DOHH2 (cell line): ENCODE data around the gene DCAF4L1.

Source experiments
- EZH2phosphoT487 ChIP-seq: fragments of 200-600 bp; sonication (generic); IDR thresholded peaks from 2 replicates; pipeline ENCODE4 v1.6.1; 2017; ENCODE audit warnings: borderline replicate concordance, mild to moderate bottlenecking, antibody characterized with exemption, low read length, moderate library complexity, mixed read lengths
- TF ChIP-seq, protein P1 (sequence below): fragments of 200-600 bp; sonication (generic); IDR thresholded peaks from one replicate; pipeline ENCODE4 v1.5.1; 2014; ENCODE audit warnings: antibody characterized with exemption, mild to moderate bottlenecking, low read depth, low read length; ENCODE audit not compliant: poor library complexity, severe bottlenecking

DNA sequence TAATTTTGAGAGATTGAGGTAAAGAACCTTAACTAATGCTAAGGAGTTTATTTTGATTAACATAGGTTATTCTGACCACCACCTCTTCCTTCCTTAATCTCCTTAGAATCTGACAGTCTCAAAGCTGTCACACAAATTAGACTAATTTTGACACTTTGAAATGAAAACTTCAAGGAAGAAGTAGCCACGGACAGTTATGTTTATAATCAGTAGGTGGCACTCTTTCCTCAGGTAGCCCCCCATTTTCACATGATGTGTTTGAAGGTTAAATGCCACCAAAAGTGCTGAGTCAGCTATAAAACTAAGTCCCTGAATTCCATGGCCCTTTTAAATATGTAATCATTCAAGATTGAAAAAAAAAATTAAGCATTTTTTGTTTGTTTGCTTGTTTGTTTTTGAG lies 23.9 kb upstream of the DCAF4L1 start:
- TF ChIP-seq, protein P1, sequence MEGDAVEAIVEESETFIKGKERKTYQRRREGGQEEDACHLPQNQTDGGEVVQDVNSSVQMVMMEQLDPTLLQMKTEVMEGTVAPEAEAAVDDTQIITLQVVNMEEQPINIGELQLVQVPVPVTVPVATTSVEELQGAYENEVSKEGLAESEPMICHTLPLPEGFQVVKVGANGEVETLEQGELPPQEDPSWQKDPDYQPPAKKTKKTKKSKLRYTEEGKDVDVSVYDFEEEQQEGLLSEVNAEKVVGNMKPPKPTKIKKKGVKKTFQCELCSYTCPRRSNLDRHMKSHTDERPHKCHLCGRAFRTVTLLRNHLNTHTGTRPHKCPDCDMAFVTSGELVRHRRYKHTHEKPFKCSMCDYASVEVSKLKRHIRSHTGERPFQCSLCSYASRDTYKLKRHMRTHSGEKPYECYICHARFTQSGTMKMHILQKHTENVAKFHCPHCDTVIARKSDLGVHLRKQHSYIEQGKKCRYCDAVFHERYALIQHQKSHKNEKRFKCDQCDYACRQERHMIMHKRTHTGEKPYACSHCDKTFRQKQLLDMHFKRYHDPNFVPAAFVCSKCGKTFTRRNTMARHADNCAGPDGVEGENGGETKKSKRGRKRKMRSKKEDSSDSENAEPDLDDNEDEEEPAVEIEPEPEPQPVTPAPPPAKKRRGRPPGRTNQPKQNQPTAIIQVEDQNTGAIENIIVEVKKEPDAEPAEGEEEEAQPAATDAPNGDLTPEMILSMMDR, result peak; percentile 76
- no peak for TF ChIP-seq EZH2phosphoT487
